PFSK-1 (cell line): ENCODE data around the gene PROM2.

ENCODE experiments used
- FOXP2 ChIP-seq: optimal IDR thresholded peaks from 2 replicates; pipeline ENCODE3; 2011; ENCODE audit warnings: borderline replicate concordance, control low read depth, inconsistent platforms; ENCODE audit not compliant: insufficient read depth; ENCODE audit errors: extremely low read length, extremely low read depth
- POLR2AphosphoS5 ChIP-seq: IDR thresholded peaks from 2 replicates; pipeline ENCODE4 v1.6.1; 2012; ENCODE audit warnings: low read depth, mild to moderate bottlenecking, control low read depth, low read length, moderate library complexity
- SIN3A ChIP-seq: IDR thresholded peaks from 2 replicates; pipeline ENCODE4 v1.6.1; 2012; ENCODE audit warnings: mild to moderate bottlenecking, low read length, moderate library complexity, borderline replicate concordance; ENCODE audit not compliant: insufficient read depth
- TAF1 ChIP-seq: IDR thresholded peaks from 2 replicates; pipeline ENCODE4 v1.6.1; 2012; ENCODE audit warnings: low read length, control low read depth, borderline replicate concordance; ENCODE audit not compliant: insufficient read depth
- TF ChIP-seq, protein P1 (sequence below), 2 experiments: IDR thresholded peaks; 2 replicates each; pipeline versions ENCODE4 v1.6.1 to v1.8.0; 2011 to 2012; ENCODE audit warnings: low read depth in 2 of 2, low read length in 2 of 2, control low read depth in 1 of 2, inconsistent platforms in 1 of 2, mild to moderate bottlenecking in 1 of 2, moderate library complexity in 1 of 2; ENCODE audit not compliant: insufficient read depth in 1 of 2

The PROM2 gene

DNA sequence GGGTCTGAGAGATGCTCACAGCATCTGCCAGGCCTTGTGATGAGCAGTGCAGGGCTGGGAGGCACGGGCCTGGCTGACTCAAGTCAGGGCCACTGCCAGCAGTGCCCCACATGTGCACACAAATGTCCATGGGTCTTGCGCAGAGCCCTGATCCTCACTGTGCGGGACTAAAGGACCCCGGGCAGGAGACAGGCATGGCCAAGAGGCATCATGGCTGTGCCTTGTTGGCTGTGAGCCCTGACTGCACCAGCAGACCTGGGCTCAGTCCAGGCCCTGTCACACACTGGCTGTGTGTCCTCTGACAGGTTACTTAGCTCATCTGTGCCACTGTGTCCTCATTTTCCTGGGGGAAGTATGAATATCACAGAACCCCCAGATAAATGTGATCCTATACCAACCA lies 26.9 kb downstream of the PROM2 start:
- TF ChIP-seq TAF1 (no peak), POLR2AphosphoS5 (no peak), FOXP2 (no peak), SIN3A (no peak)
- TF ChIP-seq, protein P1, sequence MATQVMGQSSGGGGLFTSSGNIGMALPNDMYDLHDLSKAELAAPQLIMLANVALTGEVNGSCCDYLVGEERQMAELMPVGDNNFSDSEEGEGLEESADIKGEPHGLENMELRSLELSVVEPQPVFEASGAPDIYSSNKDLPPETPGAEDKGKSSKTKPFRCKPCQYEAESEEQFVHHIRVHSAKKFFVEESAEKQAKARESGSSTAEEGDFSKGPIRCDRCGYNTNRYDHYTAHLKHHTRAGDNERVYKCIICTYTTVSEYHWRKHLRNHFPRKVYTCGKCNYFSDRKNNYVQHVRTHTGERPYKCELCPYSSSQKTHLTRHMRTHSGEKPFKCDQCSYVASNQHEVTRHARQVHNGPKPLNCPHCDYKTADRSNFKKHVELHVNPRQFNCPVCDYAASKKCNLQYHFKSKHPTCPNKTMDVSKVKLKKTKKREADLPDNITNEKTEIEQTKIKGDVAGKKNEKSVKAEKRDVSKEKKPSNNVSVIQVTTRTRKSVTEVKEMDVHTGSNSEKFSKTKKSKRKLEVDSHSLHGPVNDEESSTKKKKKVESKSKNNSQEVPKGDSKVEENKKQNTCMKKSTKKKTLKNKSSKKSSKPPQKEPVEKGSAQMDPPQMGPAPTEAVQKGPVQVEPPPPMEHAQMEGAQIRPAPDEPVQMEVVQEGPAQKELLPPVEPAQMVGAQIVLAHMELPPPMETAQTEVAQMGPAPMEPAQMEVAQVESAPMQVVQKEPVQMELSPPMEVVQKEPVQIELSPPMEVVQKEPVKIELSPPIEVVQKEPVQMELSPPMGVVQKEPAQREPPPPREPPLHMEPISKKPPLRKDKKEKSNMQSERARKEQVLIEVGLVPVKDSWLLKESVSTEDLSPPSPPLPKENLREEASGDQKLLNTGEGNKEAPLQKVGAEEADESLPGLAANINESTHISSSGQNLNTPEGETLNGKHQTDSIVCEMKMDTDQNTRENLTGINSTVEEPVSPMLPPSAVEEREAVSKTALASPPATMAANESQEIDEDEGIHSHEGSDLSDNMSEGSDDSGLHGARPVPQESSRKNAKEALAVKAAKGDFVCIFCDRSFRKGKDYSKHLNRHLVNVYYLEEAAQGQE (IDR thresholded peaks at IDR 0.05; ENCODE audit: insufficient read depth in 1 of 2, low read depth in 2 of 2, low read length in 2 of 2): no peak

DNA sequence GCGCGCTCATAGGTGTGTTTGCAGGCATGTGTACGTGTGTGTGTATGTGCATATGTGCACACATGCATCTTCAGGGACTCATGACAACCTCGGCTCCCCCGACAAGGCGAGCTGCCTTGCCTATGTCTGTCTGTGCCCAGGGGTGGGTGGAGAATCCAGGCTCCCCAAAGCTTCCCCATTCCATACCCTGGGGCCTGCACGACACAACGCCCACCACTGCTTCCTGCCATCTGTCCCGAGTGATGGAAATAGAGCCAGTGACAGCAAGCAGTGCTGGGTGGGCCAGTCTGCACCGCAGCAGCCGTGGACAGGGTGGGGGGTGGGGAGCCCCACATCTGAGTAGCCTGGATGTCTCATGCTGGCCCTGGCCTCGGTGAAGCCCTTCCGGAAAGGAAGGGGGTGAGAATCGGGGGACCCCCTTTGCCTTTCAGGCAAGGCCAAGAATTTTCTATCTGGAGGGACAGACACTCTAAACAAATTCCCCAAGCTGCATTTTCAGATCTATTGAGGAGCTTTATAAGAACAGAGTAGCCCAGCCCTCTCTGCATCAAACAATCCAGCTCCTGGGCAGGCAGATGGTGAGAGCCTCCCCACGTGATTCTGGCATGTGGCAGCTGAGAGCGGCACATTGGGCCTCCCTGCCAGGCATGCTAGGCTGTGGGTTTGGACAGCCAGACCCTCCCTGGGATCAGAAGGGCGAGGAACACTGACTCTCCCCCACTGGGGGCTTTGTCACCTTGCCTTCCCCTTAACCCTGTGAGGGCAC lies 27.8 kb downstream of the PROM2 start:
- TF ChIP-seq FOXP2 (no peak), POLR2AphosphoS5 (no peak), SIN3A (no peak), TAF1 (no peak)
- TF ChIP-seq, protein P1 (IDR thresholded peaks at IDR 0.05; ENCODE audit: insufficient read depth in 1 of 2, low read depth in 2 of 2, low read length in 2 of 2): no peak

DNA sequence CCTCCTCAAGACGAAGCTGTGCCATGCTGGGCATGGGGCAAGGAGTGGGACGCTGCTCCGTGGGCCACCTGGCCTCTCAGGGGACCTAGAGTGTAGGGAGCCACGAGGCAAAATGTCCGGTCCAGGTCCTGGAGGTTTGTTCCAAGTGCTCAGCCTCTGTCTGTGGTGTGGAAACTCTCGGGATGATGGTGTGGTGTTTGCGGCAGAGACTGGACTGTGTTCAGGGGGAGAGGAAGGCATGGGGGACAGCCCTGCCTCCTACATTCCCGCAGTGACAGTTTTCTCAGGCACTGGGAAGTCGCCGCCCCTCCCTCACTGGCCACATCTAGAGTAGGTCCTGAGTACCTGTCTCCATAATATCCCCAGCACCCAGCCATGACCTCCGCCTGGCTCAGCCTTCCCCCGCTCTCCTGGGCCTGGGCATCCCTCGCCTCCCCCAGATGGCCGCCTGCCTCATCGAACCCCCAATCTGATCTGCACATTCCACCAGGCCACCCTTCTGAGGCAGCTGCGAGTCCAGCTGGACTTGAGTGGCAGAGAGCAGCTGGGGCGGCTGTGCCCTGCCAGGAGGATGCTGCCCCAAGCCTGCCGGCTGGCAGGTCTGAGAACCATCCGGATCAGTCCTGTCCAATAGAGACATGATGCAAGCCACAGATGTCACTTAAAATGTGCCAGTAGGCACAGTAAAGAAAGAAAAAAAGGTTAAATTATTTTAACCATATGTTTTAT lies 29.1 kb downstream of the PROM2 start:
- TF ChIP-seq FOXP2 (no peak), POLR2AphosphoS5 (no peak), SIN3A (no peak), TAF1 (no peak)
- TF ChIP-seq, protein P1 (IDR thresholded peaks at IDR 0.05; ENCODE audit: insufficient read depth in 1 of 2, low read depth in 2 of 2, low read length in 2 of 2): no peak

DNA sequence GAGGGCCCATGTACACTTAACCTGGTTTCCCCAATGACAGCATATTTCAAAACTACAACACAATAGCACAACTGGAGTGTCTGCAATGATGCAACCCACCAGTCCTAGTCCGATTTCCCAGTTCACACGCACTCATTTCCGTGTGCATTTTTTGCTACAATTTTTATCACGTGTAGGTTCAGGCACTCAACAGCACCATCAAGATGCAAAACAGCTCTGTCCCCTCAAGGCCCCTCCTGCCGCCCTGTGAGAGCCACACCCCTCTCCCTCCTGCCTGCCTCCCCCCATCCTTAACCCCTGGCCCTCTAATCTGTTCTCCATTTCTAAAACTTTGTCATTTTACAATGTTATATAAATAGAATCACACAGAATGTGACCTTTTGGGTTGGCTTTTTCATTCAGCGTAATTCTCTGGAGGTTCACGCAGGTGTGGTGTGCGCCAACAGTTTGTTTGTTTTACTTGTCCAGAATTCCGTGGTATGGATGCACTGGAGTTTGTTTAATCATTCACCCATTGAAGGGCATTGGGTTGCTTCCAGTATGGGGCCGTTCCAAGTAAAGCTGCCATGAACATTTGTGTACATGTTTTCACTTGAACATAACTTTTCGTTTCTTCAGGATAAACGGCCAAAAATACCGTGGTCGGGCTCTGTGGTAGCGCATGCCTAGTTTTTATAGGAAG lies 31.3 kb downstream of the PROM2 start:
- TF ChIP-seq FOXP2: no peak
- TF ChIP-seq, protein P1 (IDR thresholded peaks at IDR 0.05; ENCODE audit: insufficient read depth in 1 of 2, low read depth in 2 of 2, low read length in 2 of 2): no peak
- no peak for TF ChIP-seq TAF1
- no peak for TF ChIP-seq SIN3A
- no peak for TF ChIP-seq POLR2AphosphoS5
